ENCODE measurements around the gene MARK2. TPM values are rescaled to one million over a fixed set of nuclear protein-coding genes. Genes with fewer than 3 reads are reported as not detected.

Gene MARK2
- total RNA-seq, 3 donors from 2014 or later = 12.6 to 34.0 (median 22.3) TPM

GRCh38 chr11:63837027-63837688 is 1.8 kb upstream of the MARK2 start:
- no peak overlapping the region for H3K4me3 ChIP-seq
- H3K27ac ChIP-seq = peak overlapping the region; percentile 88 to 93
- peaks cover 0 to 16% of the 10 kb centered on the region in 2 donors for H3K4me1 ChIP-seq
- DNase-seq (ENCODE audit: low spot score in 2 of 2) = peak; percentile 75 to 83
- H3K9me3 ChIP-seq = no peaks in the 10 kb centered on the region
- intact Hi-C loops (cut with DNase I; ENCODE audit: low total_unique reads) = loop anchor here (5.0 kb wide), 2 partner anchors 110 to 310 kb away; no protein-coding TSS in a partner anchor
- no peaks in the 10 kb centered on the region for H3K36me3 ChIP-seq
- TF ChIP-seq POLR2AphosphoS5 (IDR thresholded peaks at IDR 0.05) = peak in 2 of 3 donors; percentile 64 to 67
- TF ChIP-seq POLR2A (IDR thresholded peaks at IDR 0.05) = no peak
- TF ChIP-seq, protein P1, sequence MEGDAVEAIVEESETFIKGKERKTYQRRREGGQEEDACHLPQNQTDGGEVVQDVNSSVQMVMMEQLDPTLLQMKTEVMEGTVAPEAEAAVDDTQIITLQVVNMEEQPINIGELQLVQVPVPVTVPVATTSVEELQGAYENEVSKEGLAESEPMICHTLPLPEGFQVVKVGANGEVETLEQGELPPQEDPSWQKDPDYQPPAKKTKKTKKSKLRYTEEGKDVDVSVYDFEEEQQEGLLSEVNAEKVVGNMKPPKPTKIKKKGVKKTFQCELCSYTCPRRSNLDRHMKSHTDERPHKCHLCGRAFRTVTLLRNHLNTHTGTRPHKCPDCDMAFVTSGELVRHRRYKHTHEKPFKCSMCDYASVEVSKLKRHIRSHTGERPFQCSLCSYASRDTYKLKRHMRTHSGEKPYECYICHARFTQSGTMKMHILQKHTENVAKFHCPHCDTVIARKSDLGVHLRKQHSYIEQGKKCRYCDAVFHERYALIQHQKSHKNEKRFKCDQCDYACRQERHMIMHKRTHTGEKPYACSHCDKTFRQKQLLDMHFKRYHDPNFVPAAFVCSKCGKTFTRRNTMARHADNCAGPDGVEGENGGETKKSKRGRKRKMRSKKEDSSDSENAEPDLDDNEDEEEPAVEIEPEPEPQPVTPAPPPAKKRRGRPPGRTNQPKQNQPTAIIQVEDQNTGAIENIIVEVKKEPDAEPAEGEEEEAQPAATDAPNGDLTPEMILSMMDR (IDR thresholded peaks at IDR 0.05) = peak; percentile 84 to 98 (median 97)
- H3K27me3 ChIP-seq = no peaks in the 10 kb centered on the region

- Histone ChIP-seq H3K4me1 (peaks cover 0 to 21% of the 10 kb centered on the region in 2 donors), H3K27ac (peak overlapping the region; percentile 88 to 93), H3K36me3 (no peaks in the 10 kb centered on the region), H3K27me3 (no peaks in the 10 kb centered on the region), H3K9me3 (no peaks in the 10 kb centered on the region), H3K4me3 (peak overlapping the region in 1 of 3 donors; percentile 93)
- intact Hi-C loops (cut with DNase I; ENCODE audit: low total_unique reads) = loop anchor here (5.0 kb wide), 2 partner anchors 110 to 310 kb away; no protein-coding TSS in a partner anchor
- no peak for DNase-seq (ENCODE audit: low spot score in 2 of 2)
- TF ChIP-seq POLR2A (IDR thresholded peaks at IDR 0.05) (no peak), POLR2AphosphoS5 (IDR thresholded peaks at IDR 0.05) (no peak)
- TF ChIP-seq, protein P1 (IDR thresholded peaks at IDR 0.05) = no peak
Measured at GRCh38 chr11:63837739-63838138, 1.2 kb upstream of the MARK2 start.

DNA sequence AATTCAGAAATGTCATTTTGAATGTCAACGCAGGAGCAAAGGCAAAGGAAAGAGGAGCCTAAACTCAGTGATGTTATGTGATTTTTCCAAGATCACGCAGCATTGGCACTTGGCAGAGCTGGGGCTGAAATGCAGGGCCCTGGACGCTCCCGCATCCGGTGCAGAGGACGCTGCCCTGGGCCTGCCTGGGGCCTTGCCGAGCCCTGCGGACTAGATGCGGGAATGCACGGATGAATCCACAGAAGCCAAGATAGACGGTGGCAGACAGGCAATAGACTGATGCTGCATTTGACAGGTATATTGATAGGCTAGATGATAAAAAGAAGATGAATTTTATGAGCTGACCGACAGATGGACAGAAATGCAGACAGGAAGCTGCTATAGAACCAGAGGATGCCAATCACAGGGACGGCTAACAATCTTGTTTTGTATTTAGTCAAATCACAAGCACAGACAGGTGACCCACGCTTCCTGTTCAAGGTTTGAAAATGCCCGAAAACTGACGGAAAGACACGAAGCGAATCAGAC is 696 bp upstream of the MARK2 start:
- no peak for DNase-seq (ENCODE audit: low spot score in 2 of 2)
- Histone ChIP-seq H3K27ac (peak overlapping the region; percentile 88 to 93), H3K4me3 (peak overlapping the region; percentile 66 to 93 (median 93)), H3K9me3 (no peaks in the 10 kb centered on the region), H3K4me1 (peaks cover 0 to 21% of the 10 kb centered on the region in 2 donors), H3K27me3 (no peaks in the 10 kb centered on the region), H3K36me3 (no peaks in the 10 kb centered on the region)
- intact Hi-C loops (cut with DNase I; ENCODE audit: low total_unique reads) = loop anchor here (5.0 kb wide), 2 partner anchors 109 to 309 kb away; no protein-coding TSS in a partner anchor
- TF ChIP-seq POLR2A (IDR thresholded peaks at IDR 0.05) = no peak
- no peak for TF ChIP-seq POLR2AphosphoS5 (IDR thresholded peaks at IDR 0.05)
- TF ChIP-seq, protein P1 (IDR thresholded peaks at IDR 0.05) = no peak

- Histone ChIP-seq H3K9me3 (no peaks in the 10 kb centered on the region), H3K4me3 (peak overlapping the region; percentile 66 to 93 (median 93)), H3K36me3 (no peaks in the 10 kb centered on the region), H3K4me1 (peaks cover 0 to 21% of the 10 kb centered on the region in 2 donors), H3K27me3 (no peaks in the 10 kb centered on the region), H3K27ac (peak overlapping the region; percentile 88 to 93)
- peak in 1 of 2 donors; percentile 65 for DNase-seq (ENCODE audit: low spot score in 2 of 2)
- TF ChIP-seq, protein P1 (IDR thresholded peaks at IDR 0.05) = no peak
- TF ChIP-seq POLR2AphosphoS5 (IDR thresholded peaks at IDR 0.05) = no peak
- TF ChIP-seq POLR2A (IDR thresholded peaks at IDR 0.05) = no peak
- intact Hi-C loops (cut with DNase I; ENCODE audit: low total_unique reads) = loop anchor here (5.0 kb wide), 2 partner anchors 108 to 308 kb away; no protein-coding TSS in a partner anchor
Measured at GRCh38 chr11:63839508-63840355, 822 bp downstream of the MARK2 start.
